ENCODE data around the gene KCNG2.

GRCh38 chr18:79932907-79933306 is 135.2 kb downstream of the KCNG2 start:
- no peak for TF ChIP-seq CTCF (IDR thresholded peaks at IDR 0.05)
- TF ChIP-seq POLR2A (IDR thresholded peaks at IDR 0.05) = no peak
